ENCODE results near the gene FBLN2. TPM values are rescaled to one million over a fixed set of nuclear protein-coding genes. Genes with fewer than 3 reads are reported as not detected.
"Not testable (repeated sequence)": the region's sequence is repeated elsewhere in the genome, so short reads cannot be mapped to it uniquely, and the experiment has no call there.

The FBLN2 gene
- total RNA-seq, result 15.3 TPM
- 12.2 TPM for polyA plus RNA-seq
- long read RNA-seq, donor 1, result 0 reads
- long read RNA-seq, donor 2, full-length matches to known transcripts, result 8 of 20 reads
- long read RNA-seq, donor 2, partial matches to known transcripts, result 12 of 20 reads
- long read RNA-seq, donor 2, other reads (novel, unspliced or antisense), result 0 of 20 reads
- long read RNA-seq, donor 3, full-length matches to known transcripts, result 1 of 1 reads
- long read RNA-seq, donor 3, partial matches to known transcripts, result 0 of 1 reads
- long read RNA-seq, donor 3, other reads (novel, unspliced or antisense), result 0 of 1 reads
- long read RNA-seq, donor 4, full-length matches to known transcripts, result 2 of 2 reads
- long read RNA-seq, donor 4, partial matches to known transcripts, result 0 of 2 reads
- long read RNA-seq, donor 4, other reads (novel, unspliced or antisense), result 0 of 2 reads
- long read RNA-seq, donor 5, full-length matches to known transcripts, result 2 of 2 reads
- long read RNA-seq, donor 5, partial matches to known transcripts, result 0 of 2 reads
- long read RNA-seq, donor 5, other reads (novel, unspliced or antisense), result 0 of 2 reads
- long read RNA-seq, donor 6, full-length matches to known transcripts, result 4 of 4 reads
- long read RNA-seq, donor 6, partial matches to known transcripts, result 0 of 4 reads
- long read RNA-seq, donor 6, other reads (novel, unspliced or antisense), result 0 of 4 reads
- long read RNA-seq, donor 7, result 0 reads
- long read RNA-seq, donor 8, result 0 reads
- long read RNA-seq, donor 9, partial matches to known transcripts, result 6 of 6 reads
- long read RNA-seq, donor 9, other reads (novel, unspliced or antisense), result 0 of 6 reads
- long read RNA-seq, donor 10, full-length matches to known transcripts, result 3 of 12 reads
- long read RNA-seq, donor 10, partial matches to known transcripts, result 9 of 12 reads
- long read RNA-seq, donor 10, other reads (novel, unspliced or antisense), result 0 of 12 reads

- Histone ChIP-seq H3K4me1 (ENCODE audit: control insufficient read depth in 2 of 2, insufficient read depth in 2 of 2, low read length in 2 of 2) (peaks cover 65 to 88% of the 10 kb centered on the region in 2 donors), H3K27me3 (ENCODE audit: control insufficient read depth in 2 of 2, insufficient read depth in 1 of 2, low read length in 1 of 2) (peaks cover 0 to 8% of the 10 kb centered on the region in 2 donors), H3K4me3 (ENCODE audit: low read length in 2 of 2) (peak within 1 kb of the TSS; percentile 11 to 56), H3K9me3 (ENCODE audit: control insufficient read depth in 2 of 2, insufficient read depth in 1 of 2, low read length in 1 of 2) (peaks cover 0 to 5% of the 10 kb centered on the region in 2 donors), H3K27ac (ENCODE audit: low read depth in 1 of 2, low read length in 1 of 2) (peak within 1 kb of the TSS; percentile 68 to 71), H3K36me3 (ENCODE audit: control insufficient read depth in 2 of 2, insufficient read depth in 2 of 2, low read length in 1 of 2) (no peaks in the 10 kb centered on the region)
- 6% methylated on average over 107 of the region's 107 CpGs for WGBS
- peak in 2 of 9 donors; percentile 53 to 66 for DNase-seq (ENCODE audit: low read depth in 6 of 9, low spot score in 9 of 9)
Measured at GRCh38 chr3:13548696-13549622, at the start of gene FBLN2. FBLN2 (plus strand) TSS chr3:13549125; CDS start chr3:13570356, 21,231 bp downstream.

- not testable (repeated sequence) for DNase-seq (ENCODE audit: low read depth in 6 of 9, low spot score in 9 of 9); H3K27me3 ChIP-seq (ENCODE audit: control insufficient read depth in 2 of 2, insufficient read depth in 1 of 2, low read length in 1 of 2); H3K4me3 ChIP-seq (ENCODE audit: low read length in 2 of 2); H3K36me3 ChIP-seq (ENCODE audit: control insufficient read depth in 2 of 2, insufficient read depth in 2 of 2, low read length in 1 of 2); H3K27ac ChIP-seq (ENCODE audit: low read depth in 1 of 2, low read length in 1 of 2); H3K9me3 ChIP-seq (ENCODE audit: control insufficient read depth in 2 of 2, insufficient read depth in 1 of 2, low read length in 1 of 2)
- H3K4me1 ChIP-seq (ENCODE audit: control insufficient read depth in 2 of 2, insufficient read depth in 2 of 2, low read length in 2 of 2), result peaks cover 4 to 13% of the 10 kb centered on the region in 2 donors
- WGBS, result over 99% methylated on average over 11 of the region's 11 CpGs
Measured at GRCh38 chr3:13499246-13499645, 49.7 kb upstream of the FBLN2 start.

GRCh38 chr3:13500133-13500885 lies 48.6 kb upstream of the FBLN2 start:
- no peaks in the 10 kb centered on the region for H3K9me3 ChIP-seq (ENCODE audit: control insufficient read depth in 2 of 2, insufficient read depth in 1 of 2, low read length in 1 of 2)
- H3K4me3 ChIP-seq (ENCODE audit: low read length in 2 of 2), result no peak overlapping the region
- H3K4me1 ChIP-seq (ENCODE audit: control insufficient read depth in 2 of 2, insufficient read depth in 2 of 2, low read length in 2 of 2), result peaks cover 4 to 13% of the 10 kb centered on the region in 2 donors
- H3K27me3 ChIP-seq (ENCODE audit: control insufficient read depth in 2 of 2, insufficient read depth in 1 of 2, low read length in 1 of 2), result no peaks in the 10 kb centered on the region
- no peak for DNase-seq (ENCODE audit: low read depth in 6 of 9, low spot score in 9 of 9)
- no peak overlapping the region for H3K27ac ChIP-seq (ENCODE audit: low read depth in 1 of 2, low read length in 1 of 2)
- 93% methylated on average over 15 of the region's 15 CpGs for WGBS
- peaks cover 0 to 3% of the 10 kb centered on the region in 2 donors for H3K36me3 ChIP-seq (ENCODE audit: control insufficient read depth in 2 of 2, insufficient read depth in 2 of 2, low read length in 1 of 2)

GRCh38 chr3:13501056-13501455 lies 47.9 kb upstream of the FBLN2 start:
- no peak for DNase-seq (ENCODE audit: low read depth in 6 of 9, low spot score in 9 of 9)
- H3K27me3 ChIP-seq (ENCODE audit: control insufficient read depth in 2 of 2, insufficient read depth in 1 of 2, low read length in 1 of 2), result no peaks in the 10 kb centered on the region

GRCh38 chr3:13501521-13501920 lies 47.4 kb upstream of the FBLN2 start:
- H3K27me3 ChIP-seq (ENCODE audit: control insufficient read depth in 2 of 2, insufficient read depth in 1 of 2, low read length in 1 of 2), result no peaks in the 10 kb centered on the region
- 98% methylated on average over 4 of the region's 4 CpGs for WGBS
- H3K4me3 ChIP-seq (ENCODE audit: low read length in 2 of 2), result no peak overlapping the region
- peaks cover 2 to 8% of the 10 kb centered on the region in 2 donors for H3K4me1 ChIP-seq (ENCODE audit: control insufficient read depth in 2 of 2, insufficient read depth in 2 of 2, low read length in 2 of 2)
- H3K27ac ChIP-seq (ENCODE audit: low read depth in 1 of 2, low read length in 1 of 2), result no peak overlapping the region
- H3K36me3 ChIP-seq (ENCODE audit: control insufficient read depth in 2 of 2, insufficient read depth in 2 of 2, low read length in 1 of 2), result no peaks in the 10 kb centered on the region
- no peak for DNase-seq (ENCODE audit: low read depth in 6 of 9, low spot score in 9 of 9)
- no peaks in the 10 kb centered on the region for H3K9me3 ChIP-seq (ENCODE audit: control insufficient read depth in 2 of 2, insufficient read depth in 1 of 2, low read length in 1 of 2)

More at GRCh38 chr3:13501056-13501455, 47.9 kb upstream of the FBLN2 start:
- Histone ChIP-seq H3K27ac (ENCODE audit: low read depth in 1 of 2, low read length in 1 of 2) (no peak overlapping the region), H3K4me3 (ENCODE audit: low read length in 2 of 2) (no peak overlapping the region), H3K36me3 (ENCODE audit: control insufficient read depth in 2 of 2, insufficient read depth in 2 of 2, low read length in 1 of 2) (no peaks in the 10 kb centered on the region), H3K9me3 (ENCODE audit: control insufficient read depth in 2 of 2, insufficient read depth in 1 of 2, low read length in 1 of 2) (no peaks in the 10 kb centered on the region), H3K4me1 (ENCODE audit: control insufficient read depth in 2 of 2, insufficient read depth in 2 of 2, low read length in 2 of 2) (peaks cover 4 to 13% of the 10 kb centered on the region in 2 donors)
- WGBS, result 96% methylated on average over 4 of the region's 4 CpGs

- H3K27ac ChIP-seq (ENCODE audit: low read depth in 1 of 2, low read length in 1 of 2), result no peak overlapping the region
- no peaks in the 10 kb centered on the region for H3K27me3 ChIP-seq (ENCODE audit: control insufficient read depth in 2 of 2, insufficient read depth in 1 of 2, low read length in 1 of 2)
- no peak for DNase-seq (ENCODE audit: low read depth in 6 of 9, low spot score in 9 of 9)
- peaks cover 0 to 5% of the 10 kb centered on the region in 2 donors for H3K4me1 ChIP-seq (ENCODE audit: control insufficient read depth in 2 of 2, insufficient read depth in 2 of 2, low read length in 2 of 2)
- H3K4me3 ChIP-seq (ENCODE audit: low read length in 2 of 2), result no peak overlapping the region
- no peaks in the 10 kb centered on the region for H3K36me3 ChIP-seq (ENCODE audit: control insufficient read depth in 2 of 2, insufficient read depth in 2 of 2, low read length in 1 of 2)
- WGBS, result 97% methylated on average over 18 of the region's 18 CpGs
- no peaks in the 10 kb centered on the region for H3K9me3 ChIP-seq (ENCODE audit: control insufficient read depth in 2 of 2, insufficient read depth in 1 of 2, low read length in 1 of 2)
Measured at GRCh38 chr3:13501958-13502790, 46.8 kb upstream of the FBLN2 start.

GRCh38 chr3:13502791-13503060 lies 46.2 kb upstream of the FBLN2 start:
- Histone ChIP-seq H3K27ac (ENCODE audit: low read depth in 1 of 2, low read length in 1 of 2) (no peak overlapping the region), H3K4me1 (ENCODE audit: control insufficient read depth in 2 of 2, insufficient read depth in 2 of 2, low read length in 2 of 2) (peaks cover 0 to 6% of the 10 kb centered on the region in 2 donors), H3K4me3 (ENCODE audit: low read length in 2 of 2) (no peak overlapping the region), H3K9me3 (ENCODE audit: control insufficient read depth in 2 of 2, insufficient read depth in 1 of 2, low read length in 1 of 2) (no peaks in the 10 kb centered on the region), H3K36me3 (ENCODE audit: control insufficient read depth in 2 of 2, insufficient read depth in 2 of 2, low read length in 1 of 2) (no peaks in the 10 kb centered on the region), H3K27me3 (ENCODE audit: control insufficient read depth in 2 of 2, insufficient read depth in 1 of 2, low read length in 1 of 2) (no peaks in the 10 kb centered on the region)
- no peak for DNase-seq (ENCODE audit: low read depth in 6 of 9, low spot score in 9 of 9)
- WGBS, result over 99% methylated on average over 8 of the region's 8 CpGs
